Measurements from ENCODE around the gene KRT15. TPM values are rescaled to one million over a fixed set of nuclear protein-coding genes. Genes with fewer than 3 reads are reported as not detected.

Gene KRT15
- total RNA-seq, 1 donor from 2014 or later = not detected

GRCh38 chr17:41503202-41503601 lies 15.5 kb downstream of the KRT15 start:
- H3K27me3 Mint-ChIP-seq (ENCODE audit: low read depth) = peaks cover 2% of the 10 kb centered on the region
- H3K27ac Mint-ChIP-seq (ENCODE audit: unreplicated experiment) = no peak overlapping the region
- H3K4me3 Mint-ChIP-seq (ENCODE audit: unreplicated experiment) = no peak overlapping the region
- H3K9me3 Mint-ChIP-seq (ENCODE audit: low read depth) = no peaks in the 10 kb centered on the region
- no peak for TF ChIP-seq CTCF (IDR thresholded peaks at IDR 0.05)
- peaks cover 4% of the 10 kb centered on the region for H3K4me1 Mint-ChIP-seq (ENCODE audit: low read depth)
- no peak for DNase-seq (ENCODE audit: low spot score)
- H3K36me3 Mint-ChIP-seq (ENCODE audit: low read depth) = no peaks in the 10 kb centered on the region

GRCh38 chr17:41500131-41500911 lies 18.4 kb downstream of the KRT15 start:
- H3K4me3 Mint-ChIP-seq (ENCODE audit: unreplicated experiment) = no peak overlapping the region
- no peak for DNase-seq (ENCODE audit: low spot score)
- TF ChIP-seq CTCF (IDR thresholded peaks at IDR 0.05) = no peak
- H3K9me3 Mint-ChIP-seq (ENCODE audit: low read depth) = no peaks in the 10 kb centered on the region
- no peaks in the 10 kb centered on the region for H3K36me3 Mint-ChIP-seq (ENCODE audit: low read depth)
- peaks cover 6% of the 10 kb centered on the region for H3K4me1 Mint-ChIP-seq (ENCODE audit: low read depth)
- peaks cover 3% of the 10 kb centered on the region for H3K27me3 Mint-ChIP-seq (ENCODE audit: low read depth)
- no peak overlapping the region for H3K27ac Mint-ChIP-seq (ENCODE audit: unreplicated experiment)

GRCh38 chr17:41499714-41500113 lies 19.0 kb downstream of the KRT15 start:
- no peak for DNase-seq (ENCODE audit: low spot score)
- Mint-ChIP-seq H3K36me3 (ENCODE audit: low read depth) (no peaks in the 10 kb centered on the region), H3K4me3 (ENCODE audit: unreplicated experiment) (no peak overlapping the region), H3K9me3 (ENCODE audit: low read depth) (no peaks in the 10 kb centered on the region), H3K27me3 (ENCODE audit: low read depth) (peaks cover 3% of the 10 kb centered on the region), H3K27ac (ENCODE audit: unreplicated experiment) (no peak overlapping the region), H3K4me1 (ENCODE audit: low read depth) (peaks cover 8% of the 10 kb centered on the region)
- no peak for TF ChIP-seq CTCF (IDR thresholded peaks at IDR 0.05)

- DNase-seq (ENCODE audit: low spot score) = no peak
- Mint-ChIP-seq H3K9me3 (ENCODE audit: low read depth) (no peaks in the 10 kb centered on the region), H3K27ac (ENCODE audit: unreplicated experiment) (no peak overlapping the region), H3K4me3 (ENCODE audit: unreplicated experiment) (no peak overlapping the region), H3K4me1 (ENCODE audit: low read depth) (peaks cover 13% of the 10 kb centered on the region), H3K27me3 (ENCODE audit: low read depth) (peaks cover 3% of the 10 kb centered on the region), H3K36me3 (ENCODE audit: low read depth) (no peaks in the 10 kb centered on the region)
- no peak for TF ChIP-seq CTCF (IDR thresholded peaks at IDR 0.05)
These were observed 20.4 kb downstream of the KRT15 start for GRCh38 chr17:41498276-41498675.

GRCh38 chr17:41496803-41497484 lies 21.7 kb downstream of the KRT15 start:
- H3K4me3 Mint-ChIP-seq (ENCODE audit: unreplicated experiment) = no peak overlapping the region
- H3K27me3 Mint-ChIP-seq (ENCODE audit: low read depth) = peaks cover 3% of the 10 kb centered on the region
- TF ChIP-seq CTCF (IDR thresholded peaks at IDR 0.05) = peak; percentile 78
- no peaks in the 10 kb centered on the region for H3K9me3 Mint-ChIP-seq (ENCODE audit: low read depth)
- no peak overlapping the region for H3K27ac Mint-ChIP-seq (ENCODE audit: unreplicated experiment)
- no peaks in the 10 kb centered on the region for H3K36me3 Mint-ChIP-seq (ENCODE audit: low read depth)
- H3K4me1 Mint-ChIP-seq (ENCODE audit: low read depth) = peaks cover 23% of the 10 kb centered on the region
- DNase-seq (ENCODE audit: low spot score) = no peak
